Suppressor macrophage treated with lipopolysaccharide for 4 hours (primary cell): ENCODE results near the gene SLIT1.
"Not testable (repeated sequence)": the region's sequence is repeated elsewhere in the genome, so short reads cannot be mapped to it uniquely, and the experiment has no call there.

Source experiments
- DNase-seq: peaks from one replicate; pipeline ENCODE4 v3.0.0-alpha.2; 2020

SLIT1 gene

DNA sequence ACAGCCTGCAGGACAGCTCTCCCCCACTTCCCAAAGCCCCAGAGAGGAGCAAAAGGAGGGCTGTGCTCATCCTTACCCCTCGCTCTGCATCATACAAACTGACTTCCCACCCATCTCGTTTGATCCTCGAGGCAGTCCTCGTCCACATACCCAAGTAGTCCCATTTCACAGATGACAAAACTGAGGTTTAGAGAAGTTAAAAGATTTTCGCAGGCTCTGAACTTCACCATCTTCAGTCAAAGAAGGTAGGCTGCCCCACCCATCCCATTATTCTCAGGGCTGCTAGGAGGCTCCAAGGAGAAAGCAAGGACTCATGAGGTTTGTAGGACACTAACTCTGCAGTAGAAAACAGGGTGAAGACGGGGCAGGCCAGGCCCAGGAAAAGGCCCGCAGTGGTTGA, 147.1 kb downstream of the SLIT1 start:
- no peak for DNase-seq

GRCh38 chr10:97037365-97038361, 148.1 kb downstream of the SLIT1 start:
- DNase-seq: peak; percentile 79

DNA sequence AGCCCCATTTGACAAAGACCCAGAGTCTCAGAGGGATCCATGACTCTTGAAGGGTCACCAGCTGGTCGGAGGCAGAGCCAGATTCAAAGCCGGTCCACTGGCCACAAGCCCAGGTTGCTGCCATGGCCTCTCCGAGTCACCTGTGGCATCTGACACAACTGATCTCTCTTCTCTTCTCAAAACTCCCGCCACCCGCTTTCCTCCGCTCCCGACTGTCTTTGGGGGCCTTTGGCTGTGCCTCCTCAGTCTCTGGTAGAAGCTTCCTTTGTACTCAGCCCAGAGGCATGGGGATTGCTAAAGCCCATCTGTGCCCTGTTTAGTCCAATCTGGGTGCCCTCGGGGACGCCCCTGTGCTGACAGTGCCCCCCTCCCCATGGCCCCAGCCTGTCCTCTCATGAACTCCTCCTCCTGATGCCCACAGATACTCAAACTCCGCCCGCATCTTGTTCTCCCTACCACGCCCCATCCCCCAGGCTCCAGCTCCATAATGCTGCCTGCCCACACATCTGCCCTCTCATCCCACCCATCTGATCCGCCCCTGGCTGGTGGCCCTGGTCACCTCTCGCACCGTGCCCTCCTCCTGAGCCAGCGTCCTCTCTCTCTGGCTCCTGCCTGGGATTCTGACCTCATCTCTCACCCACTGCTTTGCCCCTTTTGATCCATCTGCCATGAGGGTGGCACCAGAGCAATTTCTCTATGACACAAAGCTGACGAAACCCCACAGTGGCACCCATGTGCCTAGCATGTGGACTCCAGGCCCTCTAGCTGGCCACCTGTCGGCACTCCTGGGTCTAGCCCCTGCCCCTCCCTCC, 150.6 kb downstream of the SLIT1 start:
- no peak for DNase-seq

- no peak for DNase-seq
Observed at GRCh38 chr10:97034301-97034700, 151.5 kb downstream of the SLIT1 start.

DNA sequence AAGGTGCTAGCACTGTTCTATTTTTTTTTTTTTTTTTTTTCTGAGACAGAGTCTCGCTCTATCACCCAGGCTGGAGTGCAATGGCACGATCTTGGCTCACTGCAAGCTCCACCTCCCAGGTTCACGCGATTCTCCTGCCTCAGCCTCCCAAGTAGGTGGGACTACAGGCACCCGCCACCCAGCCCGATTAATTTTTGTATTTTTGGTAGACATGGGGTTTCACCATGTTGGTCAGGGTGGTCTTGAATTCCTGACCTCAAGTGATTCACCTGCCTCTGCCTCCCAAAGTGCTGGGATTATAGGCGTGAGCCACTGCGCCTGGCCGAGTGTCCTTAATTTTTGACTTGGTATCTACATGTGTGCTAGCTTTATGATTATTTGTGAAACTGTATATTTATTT, 151.9 kb downstream of the SLIT1 start:
- DNase-seq: not testable (repeated sequence)

- DNase-seq: no peak
Observed at GRCh38 chr10:97032624-97033023, 153.1 kb downstream of the SLIT1 start.

DNA sequence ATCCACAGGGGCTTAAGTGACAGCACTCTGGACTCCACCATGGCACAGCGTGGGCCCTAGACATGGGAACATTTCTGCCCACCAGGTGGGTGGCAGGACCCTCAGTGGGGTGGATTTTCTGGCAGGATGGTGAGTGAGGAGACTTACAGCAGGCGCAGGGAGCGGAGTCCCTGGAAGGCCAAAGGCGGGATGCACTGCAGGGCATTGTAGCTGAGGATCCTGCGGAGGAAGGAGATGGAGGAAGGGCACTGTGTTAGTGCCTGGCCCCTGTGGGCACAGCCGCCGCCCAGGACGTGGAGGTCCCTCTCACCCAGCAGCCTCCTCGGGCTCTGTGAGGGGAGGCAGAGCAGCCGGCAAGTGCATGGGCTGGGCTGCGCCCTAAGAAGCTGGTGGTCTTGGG, 154.3 kb downstream of the SLIT1 start:
- no peak for DNase-seq

- DNase-seq: no peak
Observed at GRCh38 chr10:97030894-97031293, 154.9 kb downstream of the SLIT1 start.

DNA sequence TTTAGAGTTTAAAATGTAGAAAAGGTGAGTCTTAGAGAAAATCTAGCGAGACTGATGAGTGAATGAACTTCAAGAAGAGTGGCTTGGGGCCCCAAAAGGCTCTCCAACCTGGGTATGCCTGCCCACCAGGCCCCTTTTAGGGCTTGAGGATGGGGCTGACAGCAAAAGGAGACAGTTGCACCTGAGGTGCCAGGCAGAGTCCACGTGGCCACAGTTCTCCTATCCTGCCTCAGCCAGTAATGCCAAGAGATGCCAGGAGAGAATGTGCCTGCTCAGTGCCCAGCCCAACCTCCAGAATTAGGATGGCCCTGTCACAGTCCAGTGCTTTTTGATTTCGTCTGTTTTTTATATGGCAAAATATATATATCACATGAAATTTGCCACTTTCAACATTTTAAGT, 156.5 kb downstream of the SLIT1 start:
- DNase-seq: no peak

DNA sequence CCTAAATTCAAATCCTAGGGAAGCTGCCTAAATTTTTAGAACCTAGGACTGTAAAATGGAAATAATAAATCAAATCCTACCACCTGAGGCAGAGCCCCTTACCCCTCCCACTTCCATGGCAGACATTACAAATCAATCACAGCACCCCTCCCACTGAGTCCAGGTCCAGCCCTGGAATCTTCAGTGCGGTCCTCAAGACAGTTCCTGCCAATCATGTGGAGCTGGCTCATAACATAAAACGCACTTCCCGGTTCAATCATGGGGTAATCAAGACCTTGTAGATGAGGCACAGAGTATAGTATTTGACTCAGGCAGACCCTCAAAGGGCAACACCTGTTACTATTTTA, 157.0 kb downstream of the SLIT1 start:
- DNase-seq: no peak

DNA sequence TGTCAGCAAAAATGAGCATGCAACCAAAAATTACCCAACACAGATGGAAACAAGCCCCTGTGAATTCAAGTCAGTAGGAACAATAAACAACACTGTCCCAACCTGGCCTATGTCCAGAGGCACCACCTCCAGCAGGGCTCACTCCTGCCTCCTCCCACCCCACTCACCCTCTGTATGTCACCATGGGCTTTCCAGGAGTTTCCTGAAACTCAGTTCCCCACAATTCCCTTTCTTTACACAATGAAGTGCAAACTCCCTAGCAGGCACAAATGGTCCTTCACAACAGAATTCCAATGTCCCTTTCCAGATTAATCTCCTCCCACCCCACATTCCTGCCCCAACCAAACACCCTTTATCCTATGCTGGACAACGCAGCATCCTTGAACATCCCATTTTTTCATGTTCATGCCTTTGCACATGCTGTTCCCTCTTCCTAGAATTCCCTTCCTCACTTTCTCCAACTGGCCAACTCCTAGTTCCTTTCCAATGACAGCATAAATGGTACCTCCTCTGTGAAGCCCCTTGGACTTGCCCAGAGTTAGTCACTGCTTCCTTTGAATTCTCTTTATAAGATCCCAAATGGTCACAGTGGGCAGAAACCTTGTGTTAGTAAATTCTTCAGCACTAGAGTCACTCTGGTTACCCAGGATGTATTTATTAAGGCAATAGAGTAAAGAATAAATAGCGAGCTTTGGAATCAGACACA, 157.5 kb downstream of the SLIT1 start:
- no peak for DNase-seq

DNA sequence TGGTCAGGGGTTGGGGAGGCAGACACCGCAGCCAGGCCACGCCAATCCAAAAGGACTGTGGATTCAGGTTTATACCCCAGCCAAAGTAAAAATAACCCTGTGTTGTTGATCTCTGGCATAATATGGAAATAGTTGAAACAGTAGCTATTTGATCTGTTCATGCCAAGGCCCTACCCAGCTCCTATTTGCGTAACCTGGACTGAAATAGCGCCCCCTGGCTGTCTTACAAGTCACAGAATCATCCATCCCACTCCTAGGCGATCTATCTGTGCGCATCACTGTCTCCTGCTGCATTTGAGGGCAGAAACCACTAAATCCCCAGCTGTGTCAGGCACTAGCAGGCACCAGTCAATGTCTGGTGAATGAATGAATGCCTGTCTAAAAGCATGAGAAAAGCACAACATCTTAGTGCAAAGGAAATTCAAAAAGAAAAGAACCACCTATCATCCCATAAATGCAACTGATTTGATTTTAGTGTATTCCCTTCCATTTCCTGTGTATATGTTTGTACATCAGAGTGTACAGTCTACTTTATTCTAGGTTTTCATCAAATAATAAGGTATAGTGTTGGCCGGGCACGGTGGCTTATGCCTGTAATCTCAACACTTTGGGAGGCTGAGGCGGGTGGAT, 160.0 kb downstream of the SLIT1 start:
- peak; percentile 66 for DNase-seq

GRCh38 chr10:97024168-97025073, 161.3 kb downstream of the SLIT1 start:
- DNase-seq: no peak

- no peak for DNase-seq
Observed at GRCh38 chr10:97023401-97024167, 162.2 kb downstream of the SLIT1 start.

DNA sequence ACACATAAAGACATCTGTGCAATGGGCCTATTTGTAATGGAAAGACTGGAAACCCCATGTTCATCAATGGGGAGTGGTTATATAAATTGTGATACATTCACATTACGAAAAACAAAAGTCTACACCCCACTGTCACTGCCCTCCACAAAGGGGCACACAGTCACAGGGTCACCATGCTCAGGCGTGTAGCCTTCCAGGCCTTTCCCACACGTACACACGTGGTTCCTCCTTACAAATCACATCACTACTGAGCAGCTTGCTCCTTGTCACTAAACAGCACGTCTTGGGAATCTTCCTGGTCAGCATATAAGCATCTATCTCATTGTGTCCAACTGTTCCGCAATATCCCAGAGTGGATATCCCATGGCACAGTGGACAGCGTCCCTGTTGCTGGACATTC, 163.1 kb downstream of the SLIT1 start:
- no peak for DNase-seq

- no peak for DNase-seq
Observed at GRCh38 chr10:97020452-97021400, 165.0 kb downstream of the SLIT1 start.

DNA sequence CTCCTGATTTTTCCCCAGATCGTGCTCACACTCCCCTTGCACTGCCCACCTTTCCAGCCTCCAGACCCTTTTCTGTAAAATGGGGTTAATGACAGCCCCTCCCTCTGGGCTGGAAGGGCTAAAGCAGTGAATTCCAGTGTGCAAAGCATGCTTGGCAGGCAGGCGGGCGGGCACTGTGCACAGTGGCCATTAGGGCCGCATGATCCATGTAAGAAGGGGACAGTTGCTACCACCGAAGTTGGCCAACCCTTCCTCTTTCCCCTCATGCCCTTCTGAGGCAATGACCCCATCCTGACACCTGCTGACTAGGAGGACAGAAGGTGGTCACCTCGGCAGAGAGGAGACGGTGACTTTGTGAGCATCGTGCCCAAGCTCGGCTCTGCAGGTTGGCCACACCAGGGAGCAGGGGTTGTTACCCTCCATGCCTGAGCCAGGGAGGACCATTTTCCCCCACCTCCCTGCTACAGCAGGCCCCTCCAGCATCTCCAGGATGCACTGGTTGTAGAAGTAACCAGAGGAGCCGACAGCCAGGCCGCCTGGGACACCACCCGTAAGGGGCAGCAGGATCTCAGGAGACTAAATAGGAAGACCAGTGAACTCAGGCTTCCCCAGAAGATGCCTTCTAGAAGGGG, 166.4 kb downstream of the SLIT1 start:
- DNase-seq: no peak

DNA sequence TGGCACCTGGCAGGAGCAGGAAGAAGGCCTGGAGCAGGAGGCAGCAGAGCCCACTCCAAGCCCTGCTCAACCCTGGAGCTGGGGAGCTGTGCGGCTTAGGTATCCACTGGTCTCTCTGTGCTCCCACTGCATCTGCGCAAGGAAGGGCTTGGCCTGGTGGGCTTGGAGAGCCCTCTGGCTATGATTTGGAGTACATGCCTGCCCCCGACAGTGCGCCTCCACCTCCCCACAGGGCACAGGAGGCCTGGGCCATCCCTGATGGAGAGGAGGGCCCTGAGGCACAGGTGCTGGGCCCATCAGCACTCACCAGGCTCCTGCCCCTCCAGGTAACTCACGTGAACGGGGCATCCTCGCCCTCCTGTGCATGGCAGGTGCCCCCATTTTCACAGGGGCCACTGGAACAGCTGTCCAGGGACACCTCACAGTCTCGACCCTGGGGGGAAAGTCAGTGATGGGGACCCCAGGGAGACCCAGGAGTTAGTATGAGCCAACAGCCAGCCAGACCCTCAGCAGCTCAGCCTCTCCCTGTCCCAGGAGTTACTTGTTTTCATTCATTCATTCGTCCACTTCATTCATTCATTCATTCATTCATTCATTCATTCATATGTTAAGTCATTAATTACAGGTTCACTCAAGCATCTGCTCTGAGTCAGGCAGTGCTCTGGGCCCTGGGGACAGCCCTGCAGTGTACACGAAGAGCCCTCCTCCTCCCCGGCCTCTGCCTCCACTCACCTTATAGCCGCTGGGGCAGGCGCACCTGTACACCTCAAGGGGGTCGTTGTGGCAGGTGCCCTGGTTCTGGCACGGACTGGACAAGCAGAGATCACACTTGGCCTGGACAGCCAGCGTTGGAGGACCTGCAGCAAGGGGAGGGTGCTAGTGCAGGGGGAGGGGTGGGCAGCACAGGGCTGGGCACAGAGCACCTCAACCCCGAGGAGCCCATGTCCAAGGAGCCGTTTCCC, 167.2 kb downstream of the SLIT1 start:
- no peak for DNase-seq
